GM12878 (cell line): Measurements from ENCODE around the gene TP73.

Experiments used
- DPF2 ChIP-seq: fragments of 450-650 bp; IDR thresholded peaks from 2 replicates; pipeline ENCODE4 v1.6.1; 2017; ENCODE audit warnings: mild to moderate bottlenecking
- EGR1 ChIP-seq, 2 experiments: IDR thresholded peaks; 1 replicate in 1 of 2; 2 replicates in 1 of 2; pipeline ENCODE4 v1.6.1; 2011 to 2012; ENCODE audit warnings: low read depth in 2 of 2, low read length in 2 of 2, borderline replicate concordance in 1 of 2, mild to moderate bottlenecking in 1 of 2, moderate library complexity in 1 of 2
- EP300 ChIP-seq, 2 experiments: fragments of 150-350 bp in 1 of 2; IDR thresholded peaks; 2 replicates each; pipeline ENCODE4 v1.6.1; 2011 to 2012; ENCODE audit warnings: low read depth in 2 of 2, low read length in 2 of 2, borderline replicate concordance in 1 of 2, improper control_type of control experiment in 1 of 2, inconsistent platforms in 1 of 2; ENCODE audit not compliant: control insufficient read depth in 1 of 2
- EZH2 ChIP-seq: IDR thresholded peaks from 2 replicates; pipeline ENCODE4 v1.6.1; 2012; ENCODE audit warnings: low read depth, mild to moderate bottlenecking, control low read depth, inconsistent platforms, low read length, borderline replicate concordance; ENCODE audit not compliant: control insufficient read depth
- NKRF ChIP-seq: fragments of 450-650 bp; conservative IDR thresholded peaks from 2 replicates; pipeline ENCODE4 v1.6.1; 2017; ENCODE audit warnings: mild to moderate bottlenecking, moderate library complexity
- POLR2A ChIP-seq: IDR thresholded peaks from 2 replicates; pipeline ENCODE4 v1.6.1; 2011; ENCODE audit warnings: low read depth, mild to moderate bottlenecking, low read length
- TF ChIP-seq, protein P1 (sequence below), 3 experiments: IDR thresholded peaks in 2 of 3; conservative IDR thresholded peaks in 1 of 3; 2 replicates each; pipeline ENCODE4 v1.5.1; 2011; ENCODE audit warnings: low read depth in 3 of 3, low read length in 3 of 3, mild to moderate bottlenecking in 3 of 3, control low read depth in 2 of 3, moderate library complexity in 2 of 3, inconsistent platforms in 1 of 3, mixed read lengths in 1 of 3; ENCODE audit not compliant: control insufficient read depth in 2 of 3, insufficient read depth in 1 of 3; ENCODE audit errors: extremely low read depth in 1 of 3

GRCh38 chr1:3756394-3756793 is 104.1 kb downstream of the TP73 start:
- TF ChIP-seq DPF2, result no peak
- TF ChIP-seq EGR1 (IDR thresholded peaks at IDR 0.05; ENCODE audit: borderline replicate concordance in 1 of 2, low read depth in 2 of 2, low read length in 2 of 2), result no peak
- TF ChIP-seq, protein P1, sequence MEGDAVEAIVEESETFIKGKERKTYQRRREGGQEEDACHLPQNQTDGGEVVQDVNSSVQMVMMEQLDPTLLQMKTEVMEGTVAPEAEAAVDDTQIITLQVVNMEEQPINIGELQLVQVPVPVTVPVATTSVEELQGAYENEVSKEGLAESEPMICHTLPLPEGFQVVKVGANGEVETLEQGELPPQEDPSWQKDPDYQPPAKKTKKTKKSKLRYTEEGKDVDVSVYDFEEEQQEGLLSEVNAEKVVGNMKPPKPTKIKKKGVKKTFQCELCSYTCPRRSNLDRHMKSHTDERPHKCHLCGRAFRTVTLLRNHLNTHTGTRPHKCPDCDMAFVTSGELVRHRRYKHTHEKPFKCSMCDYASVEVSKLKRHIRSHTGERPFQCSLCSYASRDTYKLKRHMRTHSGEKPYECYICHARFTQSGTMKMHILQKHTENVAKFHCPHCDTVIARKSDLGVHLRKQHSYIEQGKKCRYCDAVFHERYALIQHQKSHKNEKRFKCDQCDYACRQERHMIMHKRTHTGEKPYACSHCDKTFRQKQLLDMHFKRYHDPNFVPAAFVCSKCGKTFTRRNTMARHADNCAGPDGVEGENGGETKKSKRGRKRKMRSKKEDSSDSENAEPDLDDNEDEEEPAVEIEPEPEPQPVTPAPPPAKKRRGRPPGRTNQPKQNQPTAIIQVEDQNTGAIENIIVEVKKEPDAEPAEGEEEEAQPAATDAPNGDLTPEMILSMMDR (IDR thresholded peaks at IDR 0.05 in 2 of 3, conservative IDR thresholded peaks at IDR 0.05 in 1 of 3; ENCODE audit: control insufficient read depth in 2 of 3, extremely low read depth in 1 of 3, insufficient read depth in 1 of 3, low read depth in 3 of 3, low read length in 3 of 3), result no peak
- TF ChIP-seq EP300 (IDR thresholded peaks at IDR 0.05; ENCODE audit: borderline replicate concordance in 1 of 2, control insufficient read depth in 1 of 2, low read depth in 2 of 2, low read length in 2 of 2), result no peak
- TF ChIP-seq NKRF, result no peak
- TF ChIP-seq EZH2, result no peak
- no peak for TF ChIP-seq POLR2A
